Measurements from ENCODE around the gene NCOA7.

- TF ChIP-seq EZH2 (IDR thresholded peaks at IDR 0.05; ENCODE audit: borderline replicate concordance, low read length) (no peak), CTCF (IDR thresholded peaks at IDR 0.05; ENCODE audit: low read length) (no peak)
These were observed 3.8 kb downstream of the NCOA7 start for GRCh38 chr6:125794342-125795137.
